ENCODE data around the gene CEP72.
"Not testable (repeated sequence)": the region's sequence is repeated elsewhere in the genome, so short reads cannot be mapped to it uniquely, and the experiment has no call there.

CEP72 gene

DNA sequence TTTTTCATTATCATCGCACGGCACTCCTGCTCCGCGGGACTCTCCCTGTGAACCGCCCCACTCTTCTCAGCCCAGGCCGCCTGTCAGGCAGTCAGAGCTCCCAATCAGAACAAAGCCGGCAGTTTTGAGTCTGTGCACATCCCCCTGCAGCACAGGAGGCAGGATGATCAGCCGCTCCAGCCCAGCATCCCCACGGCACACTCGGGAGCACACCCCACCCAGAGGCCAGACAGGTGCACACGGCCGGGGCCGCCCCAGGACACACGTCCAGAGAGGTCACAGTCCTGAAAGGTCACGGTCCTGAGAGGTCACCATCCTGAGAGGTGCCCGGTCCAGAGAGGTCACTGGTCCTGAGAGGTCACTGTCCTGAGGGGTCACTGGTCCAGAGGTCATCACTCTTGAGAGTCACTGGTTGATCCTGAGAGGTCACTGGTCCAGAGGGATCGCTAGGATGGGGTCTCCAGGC lies 72.6 kb downstream of the CEP72 start:
- no peak for DNase-seq (ENCODE audit: low read depth)

DNA sequence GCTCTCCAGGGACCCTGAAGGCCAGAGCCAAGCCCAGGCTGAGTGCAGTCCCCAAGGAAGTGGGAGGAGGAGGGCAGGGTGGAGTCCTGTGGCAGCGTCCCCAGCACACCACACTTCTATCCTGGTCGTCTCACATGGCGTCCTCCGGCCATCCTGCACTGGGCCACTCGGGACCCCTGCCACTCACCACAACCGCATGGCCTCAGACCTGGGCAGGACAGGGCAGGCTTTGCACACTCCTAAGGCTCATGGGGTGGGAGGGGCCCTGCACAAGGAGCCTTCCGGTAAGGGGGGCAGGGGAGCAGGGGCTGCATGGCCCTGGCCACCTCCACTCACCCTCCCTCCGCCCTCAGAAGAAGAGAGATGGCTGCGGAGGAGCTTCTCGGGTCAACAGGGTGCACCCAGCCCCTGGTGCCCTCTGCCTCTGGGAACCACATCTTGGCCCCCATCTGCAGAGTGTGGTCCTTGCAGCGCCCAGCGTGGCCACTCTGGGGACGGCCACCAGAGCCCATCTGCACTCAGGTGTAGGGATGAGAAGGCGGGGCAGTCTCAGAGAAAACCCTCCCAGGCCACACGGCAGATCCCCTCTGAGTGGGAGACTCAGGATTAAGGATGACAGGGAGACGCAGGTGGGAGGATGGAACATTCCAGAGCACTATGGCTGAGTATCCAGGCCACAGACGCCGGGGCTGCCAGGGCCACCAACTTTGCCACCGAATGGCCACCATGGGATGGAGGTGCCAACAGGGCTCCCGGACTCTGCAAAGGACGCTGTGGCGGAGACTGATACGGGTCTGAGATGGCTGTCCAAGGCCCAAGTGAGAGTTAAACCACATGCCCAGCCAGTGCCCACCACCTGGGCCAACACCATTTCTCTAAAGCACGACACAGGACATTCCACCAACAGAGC lies 73.4 kb downstream of the CEP72 start:
- no peak for DNase-seq (ENCODE audit: low read depth)

DNA sequence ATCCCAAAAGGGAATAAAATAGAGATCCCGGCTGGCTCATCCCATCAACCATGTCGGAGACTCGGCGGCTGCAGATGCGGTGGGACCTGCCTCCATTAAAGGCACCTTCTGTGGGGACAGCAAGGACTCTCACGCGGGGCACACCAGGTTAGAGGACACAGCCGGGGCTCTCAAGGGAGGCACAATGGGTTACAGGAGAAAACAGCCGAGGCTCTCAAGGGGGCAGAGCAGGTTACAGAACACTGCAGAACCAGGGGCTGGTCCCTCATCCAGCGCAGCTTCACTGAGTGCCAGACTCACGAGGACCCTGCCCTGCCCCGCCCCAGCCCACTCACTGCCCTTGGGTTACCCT lies 74.0 kb downstream of the CEP72 start:
- not testable (repeated sequence) for DNase-seq (ENCODE audit: low read depth)

DNA sequence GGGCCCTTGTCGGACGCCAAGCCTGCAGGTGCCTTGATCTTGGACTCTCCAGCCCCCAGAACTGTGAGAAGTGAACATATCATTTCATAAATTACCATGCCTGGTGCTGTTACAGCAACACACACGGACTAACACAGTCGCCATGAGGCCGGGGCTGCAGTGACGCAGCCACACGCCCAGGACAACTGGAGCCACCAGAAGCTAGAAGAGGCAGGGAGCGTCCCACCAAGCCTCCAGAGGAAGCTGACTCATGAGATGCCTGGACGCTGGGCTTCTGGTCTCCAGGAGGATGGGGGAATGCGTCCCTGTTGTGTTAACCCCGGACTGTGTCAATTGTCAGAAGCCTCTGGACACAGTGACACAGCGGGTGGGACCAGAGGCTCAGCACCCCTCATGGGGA lies 74.8 kb downstream of the CEP72 start:
- DNase-seq (ENCODE audit: low read depth) = not testable (repeated sequence)

DNA sequence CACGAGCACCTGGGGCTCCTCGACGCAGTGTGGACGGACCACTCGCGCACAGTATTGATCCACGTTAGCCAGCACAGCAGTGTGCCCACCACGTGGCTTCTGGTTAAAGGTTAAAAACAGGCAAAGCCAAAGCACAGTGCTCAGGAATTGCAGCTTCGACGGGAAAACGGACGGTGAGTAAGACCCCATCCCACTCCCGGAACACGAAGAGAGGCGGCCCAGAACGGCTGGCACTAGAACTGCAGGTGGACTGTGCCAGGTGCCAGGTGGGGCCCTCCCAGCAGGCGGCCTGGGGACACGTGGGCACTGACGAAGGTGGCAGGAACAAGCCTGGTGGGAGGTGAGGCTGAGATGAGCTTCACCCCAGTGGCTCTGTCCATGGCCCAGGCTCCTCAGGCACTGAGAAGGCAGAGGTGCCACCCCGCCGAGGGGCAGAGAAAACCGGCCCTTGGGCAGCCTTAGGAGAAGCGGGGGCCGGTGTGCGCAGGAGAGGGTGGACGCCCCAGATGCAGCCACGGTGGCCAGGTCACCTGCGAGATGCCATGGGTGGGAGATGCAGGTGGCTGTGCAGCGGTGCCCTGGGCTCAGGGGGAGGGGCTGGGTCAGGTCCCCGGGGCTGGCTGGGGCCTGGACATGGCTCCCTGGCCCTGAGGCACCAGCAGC lies 76.3 kb downstream of the CEP72 start:
- DNase-seq (ENCODE audit: low read depth) = not testable (repeated sequence)

DNA sequence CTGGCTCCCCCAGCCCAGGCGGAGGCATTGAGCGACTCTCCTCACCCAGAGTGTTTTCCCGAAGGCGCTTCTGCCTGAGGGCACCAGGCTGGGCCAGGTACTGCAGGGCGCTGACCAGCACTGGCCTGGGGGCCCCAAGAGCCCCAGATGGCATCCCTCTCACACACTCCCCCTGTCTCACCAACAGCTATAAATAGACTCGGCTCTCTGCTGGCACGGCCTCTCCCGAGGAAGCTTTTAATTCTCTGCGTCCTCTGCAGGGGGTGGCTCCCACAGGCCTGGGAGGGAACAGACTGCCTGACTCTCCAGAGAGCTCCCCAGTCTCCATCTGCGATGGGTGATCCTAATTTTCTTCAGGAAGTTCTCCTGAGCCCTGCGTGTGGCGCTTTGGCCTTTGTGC lies 78.2 kb downstream of the CEP72 start:
- DNase-seq (ENCODE audit: low read depth) = not testable (repeated sequence)

DNA sequence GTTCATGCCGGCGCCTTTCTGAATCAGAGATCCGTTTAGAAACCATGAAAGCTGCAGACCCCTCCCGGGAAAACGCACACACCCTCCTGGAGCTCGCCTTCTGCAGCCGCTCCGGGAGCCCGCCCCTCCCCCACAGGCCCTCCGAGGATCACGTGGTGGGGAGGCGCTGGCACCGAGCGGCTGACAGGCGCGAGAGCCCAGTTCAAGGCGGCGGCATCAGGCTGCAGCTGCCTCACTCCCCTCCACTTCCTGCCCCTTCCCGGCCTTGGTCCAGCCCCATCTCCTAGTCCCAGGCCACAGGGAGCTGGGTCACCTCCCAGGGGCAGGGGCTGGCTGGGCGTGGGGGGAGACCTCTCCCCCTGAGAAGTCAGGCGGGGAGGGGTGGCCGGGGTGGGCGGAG lies 78.9 kb downstream of the CEP72 start:
- DNase-seq (ENCODE audit: low read depth) = not testable (repeated sequence)

DNA sequence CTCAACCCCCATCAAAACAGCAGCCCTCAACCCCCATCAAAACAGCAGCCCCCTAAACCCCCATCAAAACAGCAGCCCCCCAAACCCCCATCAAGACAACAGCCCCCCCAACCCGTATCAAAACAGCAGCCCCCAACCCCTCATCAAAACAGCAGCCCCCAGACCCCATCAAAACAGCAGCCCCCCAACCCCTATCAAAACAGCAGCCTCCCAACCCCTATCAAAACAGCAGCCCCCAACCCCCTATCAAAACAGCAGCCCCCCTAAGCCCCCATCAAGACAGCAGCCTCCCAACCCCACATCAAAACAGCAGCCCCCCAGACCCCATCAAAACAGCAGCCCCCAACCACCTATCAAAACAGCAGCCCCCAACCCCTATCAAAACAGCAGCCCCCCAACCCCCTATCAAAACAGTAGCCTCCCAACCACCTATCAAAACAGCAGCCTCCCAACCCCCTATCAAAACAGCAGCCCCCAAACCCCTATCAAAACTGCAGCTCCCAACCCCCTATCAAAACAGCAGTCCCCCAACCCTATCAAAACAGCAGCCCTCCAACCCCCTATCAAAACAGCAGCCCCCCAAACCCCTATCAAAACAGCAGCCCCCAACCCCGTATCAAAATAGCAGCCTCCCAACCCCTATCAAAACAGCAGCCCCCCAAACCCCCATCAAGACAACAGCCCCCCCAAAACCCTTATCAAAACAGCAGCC lies 79.8 kb downstream of the CEP72 start:
- DNase-seq (ENCODE audit: low read depth) = no peak

DNA sequence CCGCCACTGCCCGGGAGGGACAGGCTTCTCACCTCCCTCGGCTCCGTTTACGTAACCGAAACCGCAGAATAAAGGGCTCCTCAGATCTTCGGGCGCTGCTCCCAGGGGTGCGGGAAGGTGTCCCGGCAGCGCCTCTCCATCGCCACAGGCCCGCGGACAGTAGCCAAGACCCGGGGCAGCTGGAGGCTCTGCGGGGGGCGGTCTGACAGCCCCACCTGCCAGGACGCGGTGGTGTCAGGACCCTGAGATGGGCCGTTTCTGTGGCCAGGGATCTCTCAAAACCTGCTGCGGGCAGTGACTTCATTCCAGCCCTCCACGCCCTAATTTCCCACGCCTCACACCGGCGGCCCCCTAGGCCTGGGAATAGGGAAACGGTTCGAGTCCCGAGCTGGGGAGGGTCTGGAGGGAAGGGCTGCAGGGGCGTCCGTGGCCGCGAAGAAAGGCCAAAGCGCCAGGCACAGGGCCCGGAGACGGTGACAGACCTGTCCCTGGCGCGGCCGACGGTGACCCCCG lies 80.4 kb downstream of the CEP72 start:
- not testable (repeated sequence) for DNase-seq (ENCODE audit: low read depth)

DNA sequence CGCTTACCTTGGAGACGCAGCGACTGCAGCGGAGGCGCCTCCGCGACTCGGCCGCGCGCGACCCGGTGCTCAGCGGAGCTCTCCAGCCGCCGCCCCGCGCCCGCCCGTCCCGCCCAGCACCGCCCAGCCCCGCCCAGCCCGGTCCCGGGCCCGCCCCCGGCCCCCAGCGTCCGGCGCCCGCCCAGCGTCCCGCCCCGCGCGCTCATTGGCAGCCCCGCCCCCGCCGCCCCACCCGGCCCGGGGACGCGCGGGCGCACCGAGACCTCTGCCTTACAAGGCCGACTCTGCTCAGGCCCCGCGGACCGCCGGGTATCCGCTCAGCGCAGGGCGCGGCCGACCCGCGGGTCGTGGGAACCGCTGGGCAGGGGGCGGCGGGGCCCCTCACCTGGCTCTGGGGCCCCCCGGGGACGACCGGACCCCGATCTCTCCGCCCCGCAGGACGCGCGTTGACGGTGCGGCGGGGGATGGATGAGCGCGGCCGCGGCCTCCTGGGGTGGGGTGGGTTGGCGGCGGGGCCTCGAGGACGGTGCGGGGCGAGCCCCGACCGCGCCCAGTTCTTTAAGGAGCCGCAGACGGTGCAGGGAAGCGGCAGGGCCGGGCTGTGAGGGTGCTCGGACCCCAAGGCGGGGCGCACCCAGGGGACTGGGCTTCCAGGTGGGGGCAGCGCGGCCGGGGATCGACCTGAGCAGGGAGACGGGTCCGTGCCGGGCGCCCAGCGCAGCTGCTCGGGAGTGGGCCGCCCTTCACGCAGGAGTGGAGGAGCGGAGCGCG lies 81.3 kb downstream of the CEP72 start, which contains the start of gene TPPP:
Gene TPPP, minus strand, starts transcription at position 82 of the 771 bp plus-strand sequence. CDS start 15,292 bp downstream, outside the sequence.
- DNase-seq (ENCODE audit: low read depth) = peak; percentile 65

DNA sequence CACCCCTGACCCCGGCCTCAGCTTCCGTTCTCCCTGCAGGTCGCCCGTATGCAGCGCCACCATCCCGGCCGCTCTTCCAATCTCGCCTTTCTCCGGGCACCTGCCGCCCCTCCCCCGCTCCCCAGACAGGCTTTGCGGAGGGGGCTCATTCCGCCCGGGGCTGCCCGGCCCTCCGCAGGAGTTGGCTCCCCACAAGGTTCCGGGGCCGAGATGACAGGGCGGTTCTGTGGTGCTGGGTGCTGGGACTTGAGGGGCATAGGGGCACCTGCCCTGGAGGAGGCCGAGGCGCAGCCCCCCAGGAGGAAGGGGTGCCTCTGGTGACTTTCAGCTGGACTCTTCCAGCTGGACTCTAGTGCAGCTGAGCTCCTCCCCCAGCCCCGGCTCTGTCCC lies 81.9 kb downstream of the CEP72 start:
- DNase-seq (ENCODE audit: low read depth) = not testable (repeated sequence)

DNA sequence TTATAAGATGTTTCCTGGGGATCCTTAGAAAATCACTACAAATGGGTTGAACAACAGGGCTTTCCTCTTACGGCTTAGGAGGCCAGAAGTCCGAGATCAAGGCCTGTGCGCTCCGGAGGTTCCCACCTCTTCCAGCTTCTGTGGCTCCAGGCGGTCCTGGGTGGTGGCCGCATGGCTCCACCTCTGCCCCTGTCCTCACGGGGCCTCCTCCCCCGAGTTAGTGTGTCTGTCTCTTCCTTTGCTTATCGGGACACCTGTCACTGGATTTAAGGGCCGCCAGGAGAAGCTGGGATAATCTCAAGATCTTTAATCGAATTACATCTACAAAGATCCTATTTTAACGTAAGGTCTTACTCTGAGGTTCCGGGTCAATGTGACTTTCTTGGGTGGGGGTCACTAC lies 83.3 kb downstream of the CEP72 start:
- not testable (repeated sequence) for DNase-seq (ENCODE audit: low read depth)

DNA sequence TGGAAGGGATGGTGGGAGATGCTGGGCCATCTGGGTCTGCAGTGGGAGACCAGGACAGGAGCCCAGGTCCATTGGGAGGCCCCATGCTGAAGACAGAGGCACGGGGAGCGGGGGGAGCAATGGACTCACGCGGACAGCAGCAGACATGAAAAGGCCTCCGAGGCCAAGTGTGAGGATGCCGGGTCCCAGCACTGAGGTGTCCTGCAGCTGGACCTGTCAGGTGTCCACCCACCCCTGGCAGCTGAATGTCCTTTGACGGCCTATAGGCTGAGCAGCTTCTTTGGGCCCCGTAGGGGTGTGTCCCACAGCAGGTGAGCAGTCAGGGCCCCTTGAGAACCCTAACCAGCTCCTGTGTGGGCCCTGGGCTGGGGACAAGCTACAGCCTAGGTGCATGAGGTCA lies 84.1 kb downstream of the CEP72 start:
- not testable (repeated sequence) for DNase-seq (ENCODE audit: low read depth)

DNA sequence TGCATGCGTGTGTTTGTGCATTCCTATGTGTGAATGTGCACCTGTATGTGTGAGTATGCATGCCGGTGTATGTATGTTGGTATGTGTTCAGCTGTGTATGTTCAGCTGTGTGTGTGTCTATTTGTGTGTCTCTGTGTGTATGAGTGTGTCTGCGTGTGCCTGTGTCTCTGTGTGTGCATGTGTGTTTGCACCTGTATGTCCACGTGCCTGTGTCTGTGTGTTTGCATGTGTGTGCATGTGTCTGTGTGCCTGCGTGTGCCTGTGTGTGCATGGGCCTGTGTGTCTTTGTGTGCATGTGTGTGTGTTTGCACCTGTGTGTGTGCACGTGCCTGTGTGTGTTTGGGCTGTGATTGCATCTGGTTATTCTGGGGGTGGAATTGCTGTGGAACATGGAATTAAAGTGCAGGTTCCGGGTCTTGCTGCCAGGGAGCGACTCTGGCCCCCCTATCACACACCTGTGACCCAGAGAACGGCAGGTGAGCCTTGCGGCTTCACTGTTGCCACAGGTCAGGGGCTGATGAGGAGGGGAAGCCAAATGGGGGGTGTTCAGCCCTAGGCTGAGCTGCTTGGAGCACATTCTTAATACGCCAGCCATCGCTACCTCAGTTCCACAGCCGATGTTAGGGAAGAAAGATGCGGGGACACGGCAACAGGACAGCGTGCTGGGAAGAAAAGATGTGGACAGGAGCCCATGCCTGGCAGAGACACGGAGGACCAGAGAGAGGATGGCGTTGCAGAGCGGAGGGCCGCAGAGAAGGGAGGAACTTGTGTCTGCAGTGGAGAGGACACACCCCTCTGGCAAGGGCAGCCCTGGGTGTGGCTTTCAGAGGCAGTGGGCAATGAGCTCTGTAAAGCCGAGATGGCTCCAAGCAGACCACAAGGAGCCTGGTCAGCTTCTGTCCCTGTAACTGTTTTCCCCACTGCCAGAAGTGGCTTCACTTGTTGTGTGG lies 84.9 kb downstream of the CEP72 start:
- DNase-seq (ENCODE audit: low read depth) = not testable (repeated sequence)

Measured in stimulated activated CD8-positive, alpha-beta memory T cell treated with anti-CD3 and anti-CD28 coated beads, Interleukin-12 subunit alpha, Interleukin-12 subunit beta, amount 100 ng/mL, for 4 hours (primary cell).